H1 (cell line): Measurements from ENCODE around the gene STARD3NL. TPM values are rescaled to one million over a fixed set of nuclear protein-coding genes. Genes with fewer than 3 reads are reported as not detected.

ENCODE experiments used
- CTCF ChIA-PET: fragments of 300-600 bp; sonication (Branson Sonifier 250); formaldehyde crosslinking; loops from one replicate; lab custom pipeline; 2021; ENCODE audit not compliant: partially characterized antibody; lab: Charles Lee
- POLR2A ChIA-PET: fragments of 300-600 bp; sonication (Branson Sonifier 250); formaldehyde crosslinking; loops from one replicate; lab custom pipeline; 2021; ENCODE audit warnings: inconsistent platforms; ENCODE audit not compliant: partially characterized antibody; lab: Charles Lee
- DNase-seq, 2 experiments: peaks; one replicate each; pipeline versions ENCODE4 v3.0.0 to v3.0.0-alpha.2; 2010 to 2022; ENCODE audit warnings: low spot score in 2 of 2, low read depth in 1 of 2, mixed read lengths in 1 of 2
- FAIRE-seq: peaks from 2 replicates; lab custom pipeline; 2011; peaks lifted over from hg19 to GRCh38; lab: Jason Lieb, UNC
- H2AFZ ChIP-seq: 2 replicates; pipeline ENCODE4 v1.8.1; 2012; ENCODE audit warnings: low read length, inconsistent platforms
- H2AK5ac ChIP-seq: 2 replicates; pipeline ENCODE4 v1.6.1; 2013; ENCODE audit warnings: low read depth, low read length
- H2BK120ac ChIP-seq: replicated peaks from 2 replicates; pipeline ENCODE3; 2013; ENCODE audit warnings: low read depth, low read length, inconsistent platforms
- H2BK12ac ChIP-seq: 2 replicates; pipeline ENCODE4 v1.6.1; 2013; ENCODE audit warnings: low read depth, low read length
- H2BK15ac ChIP-seq: 2 replicates; pipeline ENCODE4 v1.6.1; 2013; ENCODE audit warnings: low read length
- H2BK20ac ChIP-seq: 2 replicates; pipeline ENCODE4 v1.6.1; 2013; ENCODE audit warnings: low read length
- H2BK5ac ChIP-seq: 2 replicates; pipeline ENCODE4 v1.6.1; 2013; ENCODE audit warnings: low read depth, low read length
- H3K14ac ChIP-seq: 2 replicates; pipeline ENCODE4 v1.6.1; 2013; ENCODE audit warnings: inconsistent platforms; ENCODE audit not compliant: insufficient read length
- H3K18ac ChIP-seq: 2 replicates; pipeline ENCODE4 v1.6.1; 2013; ENCODE audit warnings: low read length; ENCODE audit errors: extremely low read depth
- H3K23ac ChIP-seq: 2 replicates; pipeline ENCODE4 v1.6.1; 2013; ENCODE audit warnings: inconsistent platforms; ENCODE audit not compliant: insufficient read length
- H3K23me2 ChIP-seq: 2 replicates; pipeline ENCODE4 v1.6.1; 2013; ENCODE audit warnings: low read depth, low read length
- H3K27ac ChIP-seq: 2 replicates; pipeline ENCODE4 v1.6.1; 2011; ENCODE audit warnings: low read depth, low read length, inconsistent platforms
- H3K27me3 ChIP-seq, 4 experiments: replicated peaks in 1 of 4; 1 replicate in 1 of 4; 2 replicates in 3 of 4; pipeline versions ENCODE4 v1.6.1 to v1.8.1; 2011 to 2013; ENCODE audit warnings: low read length in 3 of 4, mild to moderate bottlenecking in 3 of 4, inconsistent platforms in 2 of 4, mixed read lengths in 2 of 4, moderate library complexity in 1 of 4; ENCODE audit not compliant: control insufficient read depth in 3 of 4, insufficient read depth in 3 of 4; ENCODE audit errors: extremely low read depth in 1 of 4
- H3K36me3 ChIP-seq, 4 experiments: 2 replicates each; pipeline versions ENCODE4 v1.6.1 to v1.8.1; 2011 to 2013; ENCODE audit warnings: mild to moderate bottlenecking in 4 of 4, low read length in 3 of 4, moderate library complexity in 2 of 4, control low read depth in 1 of 4, inconsistent platforms in 1 of 4; ENCODE audit not compliant: insufficient read depth in 4 of 4, control insufficient read depth in 2 of 4
- H3K4ac ChIP-seq: replicated peaks from 2 replicates; pipeline ENCODE3; 2013; ENCODE audit warnings: low read length, low read depth, mixed read lengths, inconsistent platforms; ENCODE audit not compliant: insufficient read length
- H3K4me1 ChIP-seq, 4 experiments: replicated peaks in 1 of 4; 1 replicate in 1 of 4; 2 replicates in 3 of 4; pipeline versions ENCODE4 v1.6.1 to v1.8.1; 2011 to 2013; ENCODE audit warnings: low read length in 3 of 4, inconsistent platforms in 2 of 4, mixed read lengths in 1 of 4; ENCODE audit not compliant: insufficient read depth in 4 of 4, control insufficient read depth in 3 of 4
- H3K4me2 ChIP-seq, 2 experiments: 2 replicates each; pipeline versions ENCODE4 v1.6.1 to v1.8.1; 2011 to 2013; ENCODE audit warnings: low read depth in 2 of 2, low read length in 2 of 2, control low read depth in 1 of 2, inconsistent platforms in 1 of 2, mild to moderate bottlenecking in 1 of 2; ENCODE audit not compliant: insufficient read depth in 1 of 2
- H3K4me3 ChIP-seq, 4 experiments: fragments of 200-600, 300-600 bp in 1 of 4; sonication (generic), shearing (Covaris generic), sonication (Bioruptor Twin) in 1 of 4; 2 replicates each; pipeline versions ENCODE4 v1.5.1 to v1.8.1; 2011 to 2016; ENCODE audit warnings: low read length in 4 of 4, low read depth in 3 of 4, control low read depth in 2 of 4, inconsistent platforms in 2 of 4, mild to moderate bottlenecking in 2 of 4, mixed read lengths in 1 of 4, moderate library complexity in 1 of 4; ENCODE audit not compliant: insufficient read depth in 2 of 4; ENCODE audit errors: extremely low read depth in 1 of 4
- H3K56ac ChIP-seq: replicated peaks from 2 replicates; pipeline ENCODE3; 2013; ENCODE audit warnings: low read depth, mild to moderate bottlenecking, mixed read lengths, low read length, inconsistent platforms; ENCODE audit not compliant: insufficient read length
- H3K79me1 ChIP-seq: 2 replicates; pipeline ENCODE4 v1.6.1; 2013; ENCODE audit warnings: low read depth, low read length, control low read depth
- H3K79me2 ChIP-seq, 2 experiments: 2 replicates each; pipeline versions ENCODE4 v1.6.1 to v1.8.1; 2012 to 2013; ENCODE audit warnings: low read length in 2 of 2, mild to moderate bottlenecking in 2 of 2, inconsistent platforms in 1 of 2; ENCODE audit not compliant: insufficient read depth in 2 of 2, control insufficient read depth in 1 of 2
- H3K9ac ChIP-seq, 4 experiments: replicated peaks in 1 of 4; 1 replicate in 1 of 4; 2 replicates in 3 of 4; pipeline versions ENCODE4 v1.6.1 to v1.8.1; 2011 to 2013; ENCODE audit warnings: low read depth in 3 of 4, low read length in 3 of 4, control low read depth in 2 of 4, mild to moderate bottlenecking in 2 of 4, moderate library complexity in 2 of 4, inconsistent platforms in 1 of 4; ENCODE audit errors: extremely low read depth in 1 of 4
- H3K9me3 ChIP-seq, 2 experiments: 2 replicates each; pipeline versions ENCODE4 v1.6.1 to v1.8.1; 2012 to 2013; ENCODE audit warnings: mild to moderate bottlenecking in 2 of 2, moderate library complexity in 2 of 2, control low read depth in 1 of 2, inconsistent platforms in 1 of 2, low read depth in 1 of 2, low read length in 1 of 2, mixed read lengths in 1 of 2; ENCODE audit not compliant: insufficient read depth in 2 of 2
- H4K20me1 ChIP-seq, 2 experiments: replicated peaks in 1 of 2; 2 replicates each; pipeline versions ENCODE3 to v1.8.1; 2011 to 2013; ENCODE audit warnings: inconsistent platforms in 2 of 2, low read length in 2 of 2, mild to moderate bottlenecking in 1 of 2; ENCODE audit not compliant: insufficient read depth in 2 of 2, control insufficient read depth in 1 of 2
- H4K5ac ChIP-seq: 2 replicates; pipeline ENCODE4 v1.6.1; 2013; ENCODE audit warnings: low read length, low read depth, mixed read lengths, inconsistent platforms; ENCODE audit not compliant: insufficient read length
- H4K8ac ChIP-seq: 2 replicates; pipeline ENCODE4 v1.8.0; 2013; ENCODE audit warnings: mild to moderate bottlenecking, moderate library complexity, low read length, inconsistent platforms; ENCODE audit not compliant: insufficient read depth; ENCODE audit errors: extremely low read depth
- H4K91ac ChIP-seq: replicated peaks from 2 replicates; pipeline ENCODE3; 2013; ENCODE audit warnings: low read length, mixed read lengths, inconsistent platforms; ENCODE audit not compliant: insufficient read length
- CHD1 ChIP-seq: IDR thresholded peaks from 2 replicates; pipeline ENCODE4 v1.6.1; 2012; ENCODE audit warnings: low read depth, low read length, improper control_type of control experiment
- HDAC6 ChIP-seq: IDR thresholded peaks from one replicate; pipeline ENCODE4 v1.7.1; 2012; ENCODE audit warnings: low read depth, mild to moderate bottlenecking, inconsistent platforms, low read length, moderate library complexity
- JUN ChIP-seq: IDR thresholded peaks from 2 replicates; pipeline ENCODE4 v1.6.1; 2011; ENCODE audit warnings: low read depth, mild to moderate bottlenecking, improper control_type of control experiment, low read length
- MAFK ChIP-seq: IDR thresholded peaks from 2 replicates; pipeline ENCODE4 v1.6.1; 2012; ENCODE audit warnings: low read depth, mild to moderate bottlenecking, improper control_type of control experiment, low read length
- RNF2 ChIP-seq: fragments of 200-900, 300-1000 bp; sonication (generic); IDR thresholded peaks from 2 replicates; pipeline ENCODE4 v1.7.1; 2016; ENCODE audit warnings: borderline replicate concordance, low read depth, mild to moderate bottlenecking, antibody characterized with exemption, low read length; ENCODE audit not compliant: poor library complexity, severe bottlenecking; ENCODE audit errors: missing control alignments
- TAF1 ChIP-seq: IDR thresholded peaks from 2 replicates; pipeline ENCODE4 v1.6.1; 2011; ENCODE audit warnings: mild to moderate bottlenecking, low read depth, low read length
- TEAD4 ChIP-seq: IDR thresholded peaks from 2 replicates; pipeline ENCODE4 v1.6.1; 2012; ENCODE audit warnings: low read depth, low read length, inconsistent platforms, mixed read lengths
- WGBS, 2 experiments: shearing (Covaris generic) in 1 of 2; methylation state at CpG; one replicate each; pipeline versions ENCODE4 v1.1.6 to v1.1.7; 2013 to 2015; ENCODE audit warnings: low lambda C conversion rate in 2 of 2, mixed read lengths in 2 of 2, inconsistent platforms in 1 of 2, low coverage in 1 of 2, missing lambda C conversion rate in 1 of 2; ENCODE audit not compliant: insufficient replicate concordance in 2 of 2, insufficient coverage in 1 of 2, insufficient read length in 1 of 2; ENCODE audit errors: extremely low coverage in 1 of 2, missing lambda C conversion rate in 1 of 2; 5-methylcytosine and 5-hydroxymethylcytosine counted together
- polyA plus RNA-seq, 7 experiments: library from polyadenylated mRNA; depleted of rRNA in 3 of 7; stranded (reverse) in 5 of 7; unstranded in 2 of 7; fragments of >200 nt in 5 of 7; fragments of 200-250 nt in 2 of 7; gene quantifications; 1 replicate in 5 of 7; 2 replicates in 1 of 7; 4 replicates in 1 of 7; pipeline versions ENCODE4 v1.2.1 to v1.2.3, GENCODE V29; 2011 to 2013; ENCODE audit warnings: missing spikeins in 2 of 7, mixed read lengths in 2 of 7
- total RNA-seq: library from RNA; stranded (reverse); fragmentation: NEBNext Ultra II Directional; extraction: Animal tissue kit (Norgen Biotek cat#: 25700); gene quantifications from 2 replicates; pipeline ENCODE4 v1.2.1, GENCODE V29; 2021

Gene STARD3NL
- total and polyA plus RNA-seq, 2 of the 8 experiments (the other 6 are each of a cell fraction or from before 2014, with no cell fraction given) = 27.1 to 40.5 TPM

DNA sequence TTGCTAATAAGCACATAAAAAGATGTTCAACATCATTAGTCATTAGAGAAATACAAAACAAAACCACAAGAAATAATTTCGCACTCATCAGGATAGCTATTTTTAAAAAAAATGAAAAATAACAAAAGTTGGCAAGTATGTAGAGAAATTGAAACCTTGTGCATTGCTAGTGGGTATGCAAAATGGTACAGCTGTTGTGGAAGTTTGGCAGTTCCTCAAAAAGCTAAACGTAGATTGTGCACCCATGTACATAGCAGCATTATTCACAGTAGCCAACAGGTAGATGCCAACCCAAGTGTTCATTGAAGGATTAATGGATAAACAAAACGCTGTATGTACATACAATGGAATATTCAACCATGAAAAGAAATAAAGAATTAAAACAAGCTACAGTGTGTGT, 35.3 kb upstream of the STARD3NL start:
- no peak for TF ChIP-seq MAFK
- no peak for TF ChIP-seq HDAC6
- no peak for TF ChIP-seq TEAD4
- TF ChIP-seq CHD1 = no peak
- no peak for TF ChIP-seq TAF1
- TF ChIP-seq RNF2 = no peak
- TF ChIP-seq JUN = no peak
- H3K79me1 ChIP-seq = no peaks in the 10 kb centered on the region
- H2BK120ac ChIP-seq = no peak overlapping the region
- H3K23me2 ChIP-seq = no peaks in the 10 kb centered on the region
- H4K5ac ChIP-seq = no peak overlapping the region
- H3K4me3 ChIP-seq = no peak overlapping the region
- H2AK5ac ChIP-seq = no peak overlapping the region
- no peaks in the 10 kb centered on the region for H3K36me3 ChIP-seq
- no peak overlapping the region for H3K27ac ChIP-seq
- no peak overlapping the region for H3K9ac ChIP-seq
- no peak overlapping the region for H2AFZ ChIP-seq
- ChIA-PET POLR2A (no interaction called here), CTCF (interaction anchor here (0.5 to 0.8 kb wide), 2 partner anchors 14 to 226 kb away, joined by 3 read pairs; no protein-coding TSS in a partner anchor)
- no peaks in the 10 kb centered on the region for H3K27me3 ChIP-seq
- no peak overlapping the region for H4K8ac ChIP-seq
- H4K20me1 ChIP-seq = no peaks in the 10 kb centered on the region
- H4K91ac ChIP-seq = no peak overlapping the region
- H3K56ac ChIP-seq = no peak overlapping the region
- DNase-seq = no peak
- H2BK5ac ChIP-seq = no peak overlapping the region
- no peak overlapping the region for H2BK12ac ChIP-seq
- WGBS, 2 experiments = 91% methylated on average over 3 of the region's 3 CpGs; no CpG with 5 or more reads in 1 of the 2 experiments
- no peaks in the 10 kb centered on the region for H3K9me3 ChIP-seq
- H3K4me2 ChIP-seq = no peak overlapping the region
- H2BK15ac ChIP-seq = no peak overlapping the region
- H3K18ac ChIP-seq = no peak overlapping the region
- no peak overlapping the region for H2BK20ac ChIP-seq
- H3K14ac ChIP-seq = no peak overlapping the region
- H3K23ac ChIP-seq = no peak overlapping the region
- H3K79me2 ChIP-seq = no peaks in the 10 kb centered on the region
- no peaks in the 10 kb centered on the region for H3K4me1 ChIP-seq
- no peak overlapping the region for H3K4ac ChIP-seq
- no peak for FAIRE-seq
